Measurements from ENCODE around the gene TGFBR2. TPM values are rescaled to one million over a fixed set of nuclear protein-coding genes. Genes with fewer than 3 reads are reported as not detected.

TGFBR2 gene
- polyA plus RNA-seq, 3 donors, result 46.6 to 60.3 (median 57.0) TPM

GRCh38 chr3:30708472-30708871, 102.1 kb downstream of the TGFBR2 start:
- Histone ChIP-seq H3K27me3 (ENCODE audit: control insufficient read depth in 2 of 2, insufficient read depth in 2 of 2, low read length in 2 of 2) (no peaks in the 10 kb centered on the region), H3K4me1 (ENCODE audit: control insufficient read depth in 1 of 2, insufficient read depth in 2 of 2, low read length in 2 of 2) (peaks cover 0 to 6% of the 10 kb centered on the region in 2 donors), H3K4me3 (replicated peaks in 1 of 3; ENCODE audit: low read depth in 2 of 3, low read length in 3 of 3) (no peak overlapping the region), H3K36me3 (replicated peaks in 1 of 2; ENCODE audit: control insufficient read depth in 1 of 2, insufficient read depth in 2 of 2, low read length in 2 of 2) (no peaks in the 10 kb centered on the region), H4K20me1 (ENCODE audit: insufficient read depth, low read length) (no peaks in the 10 kb centered on the region), H2AFZ (ENCODE audit: insufficient read depth, low read depth, low read length, poor library complexity, severe bottlenecking) (no peak overlapping the region), H3K4me2 (replicated peaks; ENCODE audit: extremely low read depth, low read length, poor library complexity, severe bottlenecking) (no peak overlapping the region), H3K9ac (ENCODE audit: insufficient read depth, low read length, poor library complexity, severe bottlenecking) (no peak overlapping the region), H3K27ac (ENCODE audit: low read depth in 1 of 2, low read length in 2 of 2) (no peak overlapping the region), H3K9me3 (replicated peaks in 1 of 2; ENCODE audit: control insufficient read depth in 1 of 2, insufficient read depth in 1 of 2, low read length in 2 of 2) (no peaks in the 10 kb centered on the region), H3K79me2 (ENCODE audit: insufficient read depth, low read length) (no peaks in the 10 kb centered on the region)
- Mint-ChIP-seq H3K4me3 (no peak overlapping the region), H3K27me3 (ENCODE audit: low read depth in 3 of 3) (no peaks in the 10 kb centered on the region), H3K36me3 (no peaks in the 10 kb centered on the region), H3K9me3 (peaks cover 0 to 3% (median under 1%) of the 10 kb centered on the region in 7 donors), H3K27ac (no peak overlapping the region), H3K4me1 (peaks cover 9% of the 10 kb centered on the region)
- intact Hi-C loops (cut with micrococcal nuclease), result no loop called here
- TF ChIP-seq CTCF (IDR thresholded peaks at IDR 0.05), result no peak
- no peak for DNase-seq

- no peak overlapping the region for H3K4me3 Mint-ChIP-seq
- TF ChIP-seq CTCF (IDR thresholded peaks at IDR 0.05), result no peak
- H3K9me3 Mint-ChIP-seq, result peaks cover 0 to 6% (median 1%) of the 10 kb centered on the region in 7 donors
- no peak for DNase-seq
- Histone ChIP-seq H2AFZ (ENCODE audit: insufficient read depth, low read depth, low read length, poor library complexity, severe bottlenecking) (no peak overlapping the region), H3K9ac (ENCODE audit: insufficient read depth, low read length, poor library complexity, severe bottlenecking) (no peak overlapping the region), H3K27ac (ENCODE audit: low read depth in 1 of 2, low read length in 2 of 2) (no peak overlapping the region), H3K4me1 (ENCODE audit: control insufficient read depth in 1 of 2, insufficient read depth in 2 of 2, low read length in 2 of 2) (peaks cover 0 to 6% of the 10 kb centered on the region in 2 donors), H3K9me3 (replicated peaks in 1 of 2; ENCODE audit: control insufficient read depth in 1 of 2, insufficient read depth in 1 of 2, low read length in 2 of 2) (no peaks in the 10 kb centered on the region), H3K79me2 (ENCODE audit: insufficient read depth, low read length) (no peaks in the 10 kb centered on the region), H3K27me3 (ENCODE audit: control insufficient read depth in 2 of 2, insufficient read depth in 2 of 2, low read length in 2 of 2) (no peaks in the 10 kb centered on the region), H3K4me3 (replicated peaks in 1 of 3; ENCODE audit: low read depth in 2 of 3, low read length in 3 of 3) (no peak overlapping the region), H3K36me3 (replicated peaks in 1 of 2; ENCODE audit: control insufficient read depth in 1 of 2, insufficient read depth in 2 of 2, low read length in 2 of 2) (no peaks in the 10 kb centered on the region), H4K20me1 (ENCODE audit: insufficient read depth, low read length) (no peaks in the 10 kb centered on the region), H3K4me2 (replicated peaks; ENCODE audit: extremely low read depth, low read length, poor library complexity, severe bottlenecking) (no peak overlapping the region)
- WGBS (ENCODE audit: insufficient coverage), result 92% methylated on average over 2 of the region's 7 CpGs
- intact Hi-C loops (cut with micrococcal nuclease), result no loop called here
- no peaks in the 10 kb centered on the region for H3K27me3 Mint-ChIP-seq (ENCODE audit: low read depth in 3 of 3)
- H3K27ac Mint-ChIP-seq, result no peak overlapping the region
- peaks cover 9% of the 10 kb centered on the region for H3K4me1 Mint-ChIP-seq
- no peaks in the 10 kb centered on the region for H3K36me3 Mint-ChIP-seq
These were observed 103.6 kb downstream of the TGFBR2 start for GRCh38 chr3:30710017-30710416.

Measured in CD14-positive monocyte (primary cell).